ENCODE data around the gene RALGPS1. TPM values are rescaled to one million over a fixed set of nuclear protein-coding genes. Genes with fewer than 3 reads are reported as not detected.

Gene RALGPS1
- total and polyA plus RNA-seq, 2 donors (not counting 1 experiment from before 2014, with no cell fraction given), result 2.0 to 5.9 TPM

DNA sequence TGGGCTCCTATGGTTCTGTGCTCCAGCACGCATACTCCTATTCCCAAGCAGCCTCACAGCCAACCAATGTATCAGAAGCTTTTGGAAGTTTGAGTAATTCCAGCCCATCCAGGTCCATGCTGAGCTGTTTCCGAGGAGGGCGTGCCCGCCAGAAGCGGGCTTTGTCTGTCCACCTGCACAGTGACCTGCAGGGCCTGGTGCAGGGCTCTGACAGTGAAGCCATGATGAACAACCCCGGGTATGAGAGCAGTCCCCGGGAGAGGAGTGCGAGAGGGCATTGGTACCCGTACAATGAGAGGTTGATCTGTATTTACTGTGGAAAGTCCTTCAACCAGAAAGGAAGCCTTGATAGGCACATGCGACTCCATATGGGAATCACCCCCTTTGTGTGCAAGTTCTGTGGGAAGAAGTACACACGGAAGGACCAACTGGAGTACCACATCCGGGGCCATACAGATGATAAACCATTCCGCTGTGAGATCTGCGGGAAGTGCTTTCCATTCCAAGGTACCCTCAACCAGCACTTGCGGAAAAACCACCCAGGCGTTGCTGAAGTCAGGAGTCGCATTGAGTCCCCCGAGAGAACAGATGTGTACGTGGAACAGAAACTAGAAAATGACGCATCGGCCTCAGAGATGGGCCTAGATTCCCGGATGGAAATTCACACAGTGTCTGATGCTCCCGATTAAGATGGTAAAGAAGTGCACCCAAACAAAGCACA lies 34.2 kb upstream of the RALGPS1 start:
- DNase-seq (ENCODE audit: low read depth in 2 of 2), result no peak
- TF ChIP-seq, protein P1, sequence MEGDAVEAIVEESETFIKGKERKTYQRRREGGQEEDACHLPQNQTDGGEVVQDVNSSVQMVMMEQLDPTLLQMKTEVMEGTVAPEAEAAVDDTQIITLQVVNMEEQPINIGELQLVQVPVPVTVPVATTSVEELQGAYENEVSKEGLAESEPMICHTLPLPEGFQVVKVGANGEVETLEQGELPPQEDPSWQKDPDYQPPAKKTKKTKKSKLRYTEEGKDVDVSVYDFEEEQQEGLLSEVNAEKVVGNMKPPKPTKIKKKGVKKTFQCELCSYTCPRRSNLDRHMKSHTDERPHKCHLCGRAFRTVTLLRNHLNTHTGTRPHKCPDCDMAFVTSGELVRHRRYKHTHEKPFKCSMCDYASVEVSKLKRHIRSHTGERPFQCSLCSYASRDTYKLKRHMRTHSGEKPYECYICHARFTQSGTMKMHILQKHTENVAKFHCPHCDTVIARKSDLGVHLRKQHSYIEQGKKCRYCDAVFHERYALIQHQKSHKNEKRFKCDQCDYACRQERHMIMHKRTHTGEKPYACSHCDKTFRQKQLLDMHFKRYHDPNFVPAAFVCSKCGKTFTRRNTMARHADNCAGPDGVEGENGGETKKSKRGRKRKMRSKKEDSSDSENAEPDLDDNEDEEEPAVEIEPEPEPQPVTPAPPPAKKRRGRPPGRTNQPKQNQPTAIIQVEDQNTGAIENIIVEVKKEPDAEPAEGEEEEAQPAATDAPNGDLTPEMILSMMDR (conservative IDR thresholded peaks at IDR 0.05 in 1 of 2, IDR thresholded peaks at IDR 0.05 in 1 of 2; ENCODE audit: low read depth in 1 of 2, low read length in 2 of 2), result no peak
- no peak for TF ChIP-seq EZH2 (IDR thresholded peaks at IDR 0.05; ENCODE audit: low read length, missing control alignments)
- Histone ChIP-seq H3K27ac (ENCODE audit: insufficient read depth, low read length) (no peak overlapping the region), H3K27me3 (ENCODE audit: control insufficient read depth, insufficient read depth, low read length) (no peaks in the 10 kb centered on the region), H3K4me1 (ENCODE audit: control insufficient read depth, extremely low read depth, insufficient read depth, low read length) (no peaks in the 10 kb centered on the region), H2AFZ (ENCODE audit: low read length) (no peak overlapping the region), H3K36me3 (ENCODE audit: control insufficient read depth, insufficient read depth, low read length) (peaks cover 8% of the 10 kb centered on the region), H4K20me1 (ENCODE audit: control insufficient read depth, extremely low read depth, insufficient read depth, low read length) (no peaks in the 10 kb centered on the region), H3K4me3 (replicated peaks in 1 of 4; ENCODE audit: control extremely low read depth in 1 of 4, insufficient read depth in 1 of 4, low read depth in 3 of 4, low read length in 4 of 4) (no peak overlapping the region), H3K9me3 (ENCODE audit: control insufficient read depth, insufficient read depth, low read depth, low read length) (no peaks in the 10 kb centered on the region), H3K79me2 (ENCODE audit: control insufficient read depth, insufficient read depth, low read length) (peaks cover 4% of the 10 kb centered on the region), H3K4me2 (ENCODE audit: extremely low read depth, insufficient read depth, low read length) (no peak overlapping the region), H3K9ac (ENCODE audit: insufficient read depth, low read length) (no peak overlapping the region)

DNA sequence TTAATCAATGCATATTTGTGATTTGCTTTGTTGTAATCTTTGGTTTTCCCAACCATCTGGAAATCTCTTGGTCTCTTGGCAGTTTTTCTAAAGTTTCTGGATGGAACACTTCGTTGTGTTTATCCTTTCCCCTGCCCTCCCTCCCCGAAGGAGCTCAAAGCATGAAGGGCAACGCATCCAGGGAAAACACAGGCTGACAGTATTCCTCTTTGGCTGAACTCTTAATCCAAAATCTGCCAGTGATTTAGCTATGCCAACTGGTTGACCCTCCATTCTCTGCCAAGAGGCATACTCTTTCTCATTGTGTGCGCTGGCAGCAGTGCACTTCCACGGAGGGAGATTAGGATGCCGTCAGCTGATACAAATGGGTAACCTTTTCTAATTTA lies 33.6 kb upstream of the RALGPS1 start:
- Histone ChIP-seq H3K27ac (ENCODE audit: insufficient read depth, low read length) (no peak overlapping the region), H3K4me1 (ENCODE audit: control insufficient read depth, extremely low read depth, insufficient read depth, low read length) (no peaks in the 10 kb centered on the region), H3K9me3 (ENCODE audit: control insufficient read depth, insufficient read depth, low read depth, low read length) (no peaks in the 10 kb centered on the region), H3K36me3 (ENCODE audit: control insufficient read depth, insufficient read depth, low read length) (peaks cover 8% of the 10 kb centered on the region), H2AFZ (ENCODE audit: low read length) (no peak overlapping the region), H4K20me1 (ENCODE audit: control insufficient read depth, extremely low read depth, insufficient read depth, low read length) (no peaks in the 10 kb centered on the region), H3K4me3 (replicated peaks in 1 of 4; ENCODE audit: control extremely low read depth in 1 of 4, insufficient read depth in 1 of 4, low read depth in 3 of 4, low read length in 4 of 4) (no peak overlapping the region), H3K27me3 (ENCODE audit: control insufficient read depth, insufficient read depth, low read length) (no peaks in the 10 kb centered on the region), H3K79me2 (ENCODE audit: control insufficient read depth, insufficient read depth, low read length) (peaks cover 4% of the 10 kb centered on the region), H3K4me2 (ENCODE audit: extremely low read depth, insufficient read depth, low read length) (no peak overlapping the region), H3K9ac (ENCODE audit: insufficient read depth, low read length) (no peak overlapping the region)
- DNase-seq (ENCODE audit: low read depth in 2 of 2), result no peak
- no peak for TF ChIP-seq EZH2 (IDR thresholded peaks at IDR 0.05; ENCODE audit: low read length, missing control alignments)
- TF ChIP-seq, protein P1 (conservative IDR thresholded peaks at IDR 0.05 in 1 of 2, IDR thresholded peaks at IDR 0.05 in 1 of 2; ENCODE audit: low read depth in 1 of 2, low read length in 2 of 2), result no peak

DNA sequence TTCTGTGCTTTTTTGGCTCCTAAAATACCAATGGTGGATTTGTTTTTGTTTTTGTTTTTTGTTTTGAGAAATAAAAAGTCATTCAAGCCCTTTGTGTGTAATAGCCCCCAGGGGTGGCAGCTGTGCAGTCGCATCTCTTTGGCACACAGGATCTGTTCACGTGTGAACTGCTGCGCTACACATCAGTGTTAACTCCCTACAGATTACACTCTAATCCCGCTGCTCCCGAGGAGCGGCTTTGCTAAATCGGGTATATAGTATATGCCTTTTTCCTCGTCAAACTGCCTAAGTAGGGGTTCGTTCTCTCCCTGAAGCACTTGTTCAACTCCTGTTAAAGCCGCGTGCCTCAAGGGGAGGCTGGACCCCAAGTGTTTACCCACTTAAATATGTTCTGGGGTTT lies 31.8 kb upstream of the RALGPS1 start:
- DNase-seq (ENCODE audit: low read depth in 2 of 2), result no peak
- H3K4me2 ChIP-seq (ENCODE audit: extremely low read depth, insufficient read depth, low read length), result no peak overlapping the region
- no peaks in the 10 kb centered on the region for H3K9me3 ChIP-seq (ENCODE audit: control insufficient read depth, insufficient read depth, low read depth, low read length)
- H2AFZ ChIP-seq (ENCODE audit: low read length), result no peak overlapping the region
- H4K20me1 ChIP-seq (ENCODE audit: control insufficient read depth, extremely low read depth, insufficient read depth, low read length), result no peaks in the 10 kb centered on the region
- peaks cover 8% of the 10 kb centered on the region for H3K36me3 ChIP-seq (ENCODE audit: control insufficient read depth, insufficient read depth, low read length)
- no peaks in the 10 kb centered on the region for H3K27me3 ChIP-seq (ENCODE audit: control insufficient read depth, insufficient read depth, low read length)
- H3K4me1 ChIP-seq (ENCODE audit: control insufficient read depth, extremely low read depth, insufficient read depth, low read length), result no peaks in the 10 kb centered on the region
- H3K4me3 ChIP-seq (replicated peaks in 1 of 4; ENCODE audit: control extremely low read depth in 1 of 4, insufficient read depth in 1 of 4, low read depth in 3 of 4, low read length in 4 of 4), result no peak overlapping the region
- no peak overlapping the region for H3K27ac ChIP-seq (ENCODE audit: insufficient read depth, low read length)
- H3K79me2 ChIP-seq (ENCODE audit: control insufficient read depth, insufficient read depth, low read length), result peaks cover 2% of the 10 kb centered on the region
- TF ChIP-seq, protein P1 (conservative IDR thresholded peaks at IDR 0.05 in 1 of 2, IDR thresholded peaks at IDR 0.05 in 1 of 2; ENCODE audit: low read depth in 1 of 2, low read length in 2 of 2), result no peak
- TF ChIP-seq EZH2 (IDR thresholded peaks at IDR 0.05; ENCODE audit: low read length, missing control alignments), result no peak
- H3K9ac ChIP-seq (ENCODE audit: insufficient read depth, low read length), result no peak overlapping the region

Data from fibroblast of lung (primary cell).